GM20431 (cell line): Measurements from ENCODE around the gene OPCML.

Experiments used
- in situ Hi-C: fragments of 300-500 bp; cut with MseI, MboI; formaldehyde crosslinking; loops from one replicate; pipeline ENCODE4 v1.15.0; 2020; ENCODE audit warnings: low sequenced_read_pairs; ENCODE audit not compliant: unreplicated experiment

The OPCML gene

DNA sequence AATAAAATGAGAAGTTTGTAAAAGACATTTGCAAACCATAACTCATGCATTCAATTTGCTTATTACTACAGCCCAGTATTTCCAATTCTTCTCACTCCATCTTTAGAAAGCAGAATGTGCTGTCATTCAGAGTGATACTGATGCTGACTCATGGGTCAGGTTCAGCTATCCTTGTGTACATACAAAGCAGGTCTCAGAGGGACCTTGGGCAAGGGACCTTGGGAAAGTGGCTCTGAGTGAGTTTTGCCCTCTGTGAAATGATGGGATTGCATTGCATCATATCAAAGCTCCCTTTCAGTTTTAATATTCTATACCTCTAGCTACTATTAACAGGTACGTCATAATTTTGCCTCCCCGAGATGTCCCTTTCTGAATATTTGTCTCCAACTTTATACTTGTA lies 848.7 kb downstream of the OPCML start:
- in situ Hi-C loops, result no loop called here

DNA sequence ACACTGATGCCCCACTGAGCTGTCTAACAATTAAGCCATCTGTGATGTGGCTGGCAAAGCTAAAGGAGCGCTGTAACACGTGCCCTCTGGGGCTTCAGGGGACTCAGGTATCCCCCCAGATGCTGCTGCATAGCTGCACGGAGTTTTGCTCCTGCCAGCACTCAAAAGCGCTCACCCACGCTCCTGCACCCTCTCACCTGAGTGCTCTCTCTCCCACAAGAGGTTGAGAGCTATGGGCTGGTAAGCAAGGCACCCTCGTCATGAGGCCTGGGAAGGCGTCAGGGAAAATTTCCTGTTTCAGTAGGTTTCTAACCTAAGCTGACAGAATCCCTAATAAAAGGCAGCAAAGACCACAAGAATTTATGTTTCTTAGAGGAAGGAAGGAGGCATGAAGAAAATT lies 850.3 kb downstream of the OPCML start:
- in situ Hi-C loops, result no loop called here

DNA sequence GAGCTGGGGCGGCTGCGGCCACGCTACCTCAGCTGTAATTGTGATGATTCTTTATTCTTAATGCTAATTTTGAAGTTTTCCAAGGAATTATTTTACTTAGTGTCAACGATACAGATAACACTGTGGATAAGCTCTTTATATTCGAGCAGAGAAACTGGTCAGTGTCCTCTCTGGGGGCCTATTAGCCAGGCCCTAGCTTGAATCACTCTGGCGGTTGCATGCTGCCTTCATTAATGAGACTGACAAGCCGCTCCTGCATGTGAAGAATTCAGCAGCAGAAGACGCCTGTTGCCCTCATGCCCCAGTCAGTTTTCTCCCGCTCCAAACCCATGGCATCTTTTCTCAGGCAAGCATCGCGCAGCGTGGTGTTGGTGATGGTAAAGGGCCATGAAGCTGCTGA lies 851.7 kb downstream of the OPCML start:
- in situ Hi-C loops, result no loop called here

GRCh38 chr11:132674151-132674550 lies 858.1 kb downstream of the OPCML start:
- in situ Hi-C loops, result no loop called here

DNA sequence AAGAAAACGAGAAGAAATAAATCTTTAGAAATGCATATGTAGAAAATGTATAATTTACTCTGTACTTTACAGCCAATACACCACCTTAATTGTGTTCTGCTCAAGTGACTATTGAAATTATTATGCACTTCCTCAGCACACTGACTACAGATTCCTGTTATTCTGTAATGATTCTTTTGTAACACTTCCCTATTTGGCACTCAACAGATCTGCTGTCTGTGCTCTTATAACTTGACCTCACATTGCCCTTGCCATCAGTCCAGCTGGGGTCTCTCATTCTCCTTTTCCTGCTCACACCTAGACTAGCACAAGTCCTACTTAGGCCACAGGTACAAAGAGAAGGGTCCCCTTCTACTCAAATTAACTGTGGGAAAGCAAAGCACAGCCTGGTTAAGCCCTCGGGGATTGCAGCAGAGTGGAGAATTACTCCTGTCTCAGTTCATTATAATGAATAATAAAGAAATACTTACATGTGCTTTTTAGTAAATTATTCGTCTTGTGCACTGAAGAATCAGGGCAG lies 860.4 kb downstream of the OPCML start:
- in situ Hi-C loops, result no loop called here

- in situ Hi-C loops, result no loop called here
Measured at GRCh38 chr11:132670921-132671675, 861.2 kb downstream of the OPCML start.

GRCh38 chr11:132669949-132670348 lies 862.4 kb downstream of the OPCML start:
- in situ Hi-C loops, result no loop called here

- in situ Hi-C loops, result no loop called here
Measured at GRCh38 chr11:132665205-132665604, 867.1 kb downstream of the OPCML start.

DNA sequence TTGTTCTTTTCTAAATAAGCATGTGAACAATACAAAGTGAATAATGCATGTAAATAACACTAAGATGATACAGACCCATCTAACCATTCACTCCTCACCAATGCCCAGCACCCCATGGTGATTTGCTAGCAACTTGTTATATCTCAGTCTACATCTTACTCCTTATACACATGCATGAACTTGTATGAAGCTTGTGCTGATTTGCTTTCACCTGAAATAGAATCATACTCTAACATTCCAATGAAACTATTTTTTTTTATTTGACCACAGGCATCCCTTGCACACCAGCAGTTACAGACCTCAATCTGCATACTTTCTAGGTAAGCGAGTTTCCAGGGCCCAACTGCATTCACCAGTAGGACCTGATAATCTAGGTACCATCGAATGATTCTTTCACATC lies 873.6 kb downstream of the OPCML start:
- in situ Hi-C loops, result no loop called here

- in situ Hi-C loops, result no loop called here
Measured at GRCh38 chr11:132658004-132658403, 874.3 kb downstream of the OPCML start.

DNA sequence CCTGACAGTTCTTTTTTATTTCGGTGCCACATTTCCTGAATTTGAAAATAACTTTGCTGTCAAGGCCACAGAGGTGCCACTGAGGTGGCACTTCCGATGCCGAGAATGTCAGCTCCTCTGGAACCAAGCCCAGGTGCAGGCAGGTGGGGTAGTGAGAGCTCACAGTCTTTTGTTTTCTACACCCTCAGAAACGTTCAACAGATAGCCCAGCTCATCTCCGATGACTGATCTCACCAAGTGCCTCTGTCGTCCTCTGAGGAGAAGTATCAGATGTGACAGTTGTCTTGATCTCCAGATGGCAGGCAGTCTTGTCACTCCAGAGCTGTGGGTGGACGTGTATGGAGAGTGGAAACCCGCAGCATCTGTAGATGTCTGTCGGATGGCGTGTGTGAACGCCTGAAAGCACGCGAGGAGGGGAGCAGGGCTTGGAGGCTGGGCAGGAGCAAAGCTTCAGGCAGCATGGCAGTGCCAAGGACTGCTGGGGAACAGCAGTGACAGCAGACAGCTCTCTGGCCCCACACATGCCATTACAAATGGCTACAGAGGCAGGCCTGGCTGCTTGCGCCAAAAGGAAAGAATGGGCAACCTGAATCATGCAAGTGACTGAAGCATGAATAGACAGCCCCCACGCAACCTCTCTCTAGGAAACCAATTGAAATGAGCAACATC lies 877.0 kb downstream of the OPCML start:
- in situ Hi-C loops, result no loop called here

DNA sequence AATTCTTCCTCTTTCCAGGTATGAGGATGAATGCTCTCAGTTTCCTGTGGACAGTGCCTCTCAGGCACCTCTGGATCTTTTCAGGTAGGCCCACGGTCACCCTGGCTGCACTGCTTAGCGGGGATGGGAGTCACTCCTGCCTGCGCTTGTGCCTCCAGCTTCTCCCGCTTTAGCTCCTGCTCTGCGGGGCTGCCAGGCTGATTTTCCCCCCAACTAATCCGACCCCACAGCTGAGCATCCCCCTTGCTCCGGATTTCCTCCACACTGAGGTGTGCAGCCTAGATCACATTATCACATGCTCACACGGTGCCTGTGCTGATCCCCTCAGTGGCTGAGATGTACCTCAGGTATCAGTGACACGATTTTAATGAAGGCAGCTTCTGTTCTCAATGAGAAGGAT lies 879.1 kb downstream of the OPCML start:
- in situ Hi-C loops, result no loop called here

DNA sequence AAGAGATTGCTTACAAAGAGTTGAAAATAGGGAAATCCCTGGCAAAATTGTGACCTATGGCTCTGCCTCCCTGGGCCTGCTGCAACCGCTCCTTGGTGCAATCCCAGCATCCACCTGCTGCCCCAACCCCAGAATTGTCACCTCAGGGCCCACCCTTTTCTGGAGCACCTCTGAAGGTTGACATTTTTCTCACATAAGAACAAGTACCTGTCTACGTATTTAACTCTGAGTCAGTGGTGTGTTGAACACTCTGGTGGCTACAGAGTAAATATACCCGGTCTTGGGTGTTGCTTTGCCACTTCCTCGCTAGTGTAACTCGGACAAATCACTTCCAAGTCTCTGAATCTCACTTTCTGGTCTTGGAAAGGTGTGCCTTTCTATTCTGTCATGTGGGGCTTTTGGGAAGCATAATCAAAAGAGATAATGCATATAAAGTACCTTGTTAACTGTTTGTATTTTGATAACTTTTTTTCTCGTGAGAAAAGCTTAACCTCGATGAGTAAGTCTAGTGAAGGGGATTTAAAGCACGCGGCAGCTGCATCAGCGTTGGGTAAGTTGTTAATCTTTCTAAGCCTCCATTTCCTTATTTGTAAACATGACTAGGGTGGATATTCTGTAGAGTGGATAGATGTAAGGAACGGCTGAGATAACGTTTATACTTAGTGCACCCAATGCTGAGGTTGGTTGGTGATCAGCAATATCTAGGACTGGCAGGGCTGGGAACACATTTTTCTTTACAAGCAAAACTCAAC lies 881.2 kb downstream of the OPCML start:
- in situ Hi-C loops, result no loop called here

DNA sequence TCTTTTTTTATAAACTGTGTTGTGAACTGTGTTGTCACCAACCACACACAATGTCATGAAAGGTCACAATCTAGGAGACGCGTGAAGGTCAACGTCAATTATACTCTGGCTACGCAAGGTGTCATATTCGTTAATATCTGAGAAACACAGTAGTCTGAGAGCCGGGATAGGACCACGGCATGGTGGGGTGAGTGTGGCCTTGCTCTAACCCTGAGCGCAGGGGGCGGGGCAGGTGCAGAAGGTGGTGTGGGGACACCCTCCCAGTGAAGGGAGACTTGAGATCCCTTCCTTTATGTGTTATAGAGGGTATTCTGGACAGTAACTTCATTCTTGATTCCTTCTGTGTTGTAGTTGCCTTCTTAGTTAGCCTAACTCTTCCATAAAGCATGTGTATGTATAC lies 883.0 kb downstream of the OPCML start:
- in situ Hi-C loops, result no loop called here

DNA sequence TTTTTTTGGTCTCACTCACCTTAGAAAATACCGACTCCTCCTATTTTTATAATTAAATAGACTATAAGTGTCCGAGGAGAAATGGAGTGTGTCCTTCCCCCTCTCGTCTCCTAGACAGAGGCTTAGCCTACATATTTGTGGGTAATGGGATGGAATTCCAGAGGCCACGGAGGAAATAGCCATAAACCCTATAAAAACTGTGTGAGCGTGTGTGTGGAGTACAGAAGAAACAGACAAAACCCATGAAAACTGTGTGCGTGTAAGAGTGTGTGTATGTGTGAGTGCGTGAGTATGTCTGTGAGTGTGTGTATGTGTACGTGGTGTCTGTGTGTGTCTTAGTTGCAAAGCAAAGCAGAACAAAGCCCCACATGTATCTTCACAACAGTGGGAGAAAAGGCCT lies 883.5 kb downstream of the OPCML start:
- in situ Hi-C loops, result no loop called here

DNA sequence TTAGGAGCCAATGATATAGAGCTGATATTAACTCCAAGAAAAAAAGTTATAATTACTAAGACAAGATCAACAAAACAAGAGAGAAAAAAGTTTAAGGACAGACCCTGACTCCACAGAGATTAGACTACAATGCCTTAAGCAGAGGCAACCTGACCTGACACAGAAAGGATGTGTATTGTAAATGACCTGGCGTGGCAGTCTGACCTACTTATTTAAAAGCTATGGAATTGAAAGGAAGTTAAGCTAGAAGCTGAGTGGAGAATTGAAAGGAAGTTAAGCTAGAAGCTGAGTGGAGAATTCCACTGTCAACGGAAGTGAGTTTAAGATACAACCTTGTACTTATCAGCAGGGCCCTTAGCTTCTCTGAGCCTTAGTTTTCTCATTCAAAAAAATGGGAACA lies 885.4 kb downstream of the OPCML start:
- in situ Hi-C loops, result no loop called here

DNA sequence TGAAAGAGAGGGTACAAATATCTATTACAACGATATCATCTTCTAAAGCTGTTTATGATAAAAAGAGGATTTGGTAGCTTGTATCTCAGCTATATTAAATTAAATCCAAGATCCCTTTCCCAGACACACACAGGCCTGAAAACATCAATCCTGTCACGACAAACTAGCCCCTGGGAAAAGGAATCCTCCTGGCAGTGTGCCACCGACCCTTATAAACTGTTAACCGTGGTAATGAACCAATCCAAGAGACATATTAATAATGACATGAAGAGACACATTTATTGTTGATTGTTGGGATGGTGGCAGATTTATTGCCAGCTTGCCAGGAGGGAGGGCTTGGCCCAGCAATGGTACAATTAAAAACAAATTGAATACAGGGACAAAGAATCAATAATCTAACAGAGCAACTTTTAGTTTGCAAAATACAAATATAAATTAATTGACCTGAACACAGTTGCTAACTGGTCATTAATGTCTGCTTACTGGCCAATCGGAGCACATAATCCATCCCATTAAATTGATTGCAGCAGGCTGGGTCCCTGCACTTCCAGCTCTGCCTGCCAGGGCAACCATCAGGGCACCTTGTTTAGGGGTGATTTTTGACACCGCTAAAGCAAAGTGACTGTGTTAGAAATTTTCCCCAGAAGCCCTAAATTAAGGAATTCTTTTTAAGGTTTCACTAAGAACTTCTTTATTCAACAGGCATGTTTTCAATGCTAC lies 887.6 kb downstream of the OPCML start:
- in situ Hi-C loops, result no loop called here

- in situ Hi-C loops, result no loop called here
Measured at GRCh38 chr11:132643239-132643638, 889.1 kb downstream of the OPCML start.

DNA sequence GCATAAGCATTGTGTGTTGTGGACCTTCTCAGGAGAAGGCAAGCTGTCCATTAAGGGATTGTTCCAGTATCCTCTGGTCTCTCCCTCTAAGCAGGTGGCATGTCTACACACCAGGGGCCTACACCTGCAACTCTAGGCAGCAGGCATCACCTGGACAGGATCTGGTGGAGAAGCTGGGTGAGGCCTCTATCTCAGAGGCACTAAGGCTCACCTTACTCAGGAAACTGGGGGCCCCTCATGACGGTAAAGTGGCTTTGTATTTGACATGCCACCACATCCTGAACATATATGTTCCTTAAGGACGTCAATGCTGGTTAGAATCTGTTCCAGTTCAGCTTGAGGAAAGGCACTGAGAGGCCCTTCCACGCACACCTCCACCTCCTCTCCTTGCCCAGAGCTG lies 891.3 kb downstream of the OPCML start:
- in situ Hi-C loops, result no loop called here

DNA sequence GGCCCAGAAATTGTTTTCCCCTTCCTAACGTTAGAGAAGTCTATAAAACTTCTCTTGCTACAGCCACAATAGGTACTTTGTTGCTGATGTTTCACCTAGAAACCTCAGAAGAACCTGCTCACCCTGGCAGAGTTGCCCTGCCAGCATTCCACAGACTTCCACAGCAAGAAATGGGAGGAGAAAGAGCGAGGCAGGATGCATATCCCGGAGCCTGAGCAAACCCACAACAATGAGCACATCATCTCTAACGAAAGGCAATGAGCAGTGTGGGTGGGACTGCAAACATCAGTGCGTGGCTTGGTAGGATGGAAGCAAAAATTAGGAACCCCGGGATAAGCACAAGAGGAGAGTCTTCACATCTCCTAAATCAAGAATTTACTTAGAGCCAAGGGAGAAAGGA lies 892.3 kb downstream of the OPCML start:
- in situ Hi-C loops, result no loop called here
